B cell (primary cell): ENCODE data around the gene ANLN.

ENCODE experiments used
- EZH2 ChIP-seq: IDR thresholded peaks from 2 replicates; pipeline ENCODE4 v1.6.1; 2012; ENCODE audit warnings: borderline replicate concordance, low read depth, mild to moderate bottlenecking, moderate library complexity, low read length; ENCODE audit not compliant: insufficient read depth, poor library complexity, severe bottlenecking
- TF ChIP-seq, protein P1 (sequence below): fragments of 200-600 bp; IDR thresholded peaks from one replicate; pipeline ENCODE4 v1.8.0; 2022; ENCODE audit warnings: antibody characterized with exemption, mild to moderate bottlenecking

DNA sequence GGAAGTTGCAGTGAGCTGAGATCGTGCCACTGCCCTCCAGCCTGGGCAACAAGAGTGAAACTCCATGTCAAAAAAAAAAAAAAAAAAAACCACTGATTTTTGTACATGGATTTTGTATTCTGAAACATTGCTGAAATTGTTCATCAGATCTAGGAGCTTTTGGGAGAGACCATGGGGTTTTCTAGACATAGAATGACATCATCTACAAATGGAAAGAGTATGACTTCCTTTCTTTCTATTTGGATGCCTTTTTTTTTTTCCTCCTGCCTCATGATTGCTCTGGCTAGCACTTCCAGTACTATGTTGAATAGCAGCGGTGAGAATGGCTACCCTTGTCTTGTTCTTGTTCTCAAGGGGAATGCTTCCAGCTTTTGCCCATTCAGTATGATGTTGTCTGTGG is 89.1 kb downstream of the ANLN start:
- TF ChIP-seq, protein P1, sequence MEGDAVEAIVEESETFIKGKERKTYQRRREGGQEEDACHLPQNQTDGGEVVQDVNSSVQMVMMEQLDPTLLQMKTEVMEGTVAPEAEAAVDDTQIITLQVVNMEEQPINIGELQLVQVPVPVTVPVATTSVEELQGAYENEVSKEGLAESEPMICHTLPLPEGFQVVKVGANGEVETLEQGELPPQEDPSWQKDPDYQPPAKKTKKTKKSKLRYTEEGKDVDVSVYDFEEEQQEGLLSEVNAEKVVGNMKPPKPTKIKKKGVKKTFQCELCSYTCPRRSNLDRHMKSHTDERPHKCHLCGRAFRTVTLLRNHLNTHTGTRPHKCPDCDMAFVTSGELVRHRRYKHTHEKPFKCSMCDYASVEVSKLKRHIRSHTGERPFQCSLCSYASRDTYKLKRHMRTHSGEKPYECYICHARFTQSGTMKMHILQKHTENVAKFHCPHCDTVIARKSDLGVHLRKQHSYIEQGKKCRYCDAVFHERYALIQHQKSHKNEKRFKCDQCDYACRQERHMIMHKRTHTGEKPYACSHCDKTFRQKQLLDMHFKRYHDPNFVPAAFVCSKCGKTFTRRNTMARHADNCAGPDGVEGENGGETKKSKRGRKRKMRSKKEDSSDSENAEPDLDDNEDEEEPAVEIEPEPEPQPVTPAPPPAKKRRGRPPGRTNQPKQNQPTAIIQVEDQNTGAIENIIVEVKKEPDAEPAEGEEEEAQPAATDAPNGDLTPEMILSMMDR = no peak
- no peak for TF ChIP-seq EZH2
